M059J (cell line): Measurements from ENCODE around the gene HS3ST4. TPM values are rescaled to one million over a fixed set of nuclear protein-coding genes. Genes with fewer than 3 reads are reported as not detected.
"Not testable (repeated sequence)": the region's sequence is repeated elsewhere in the genome, so short reads cannot be mapped to it uniquely, and the experiment has no call there.

ENCODE experiments used
- DNase-seq: peaks from one replicate; pipeline ENCODE4 v3.0.0-alpha.2; 2012; ENCODE audit warnings: low read depth
- total RNA-seq: library from RNA; depleted of rRNA; stranded (reverse); fragments of >200 nt; shearing (Covaris generic); gene quantifications from 2 replicates; pipeline ENCODE4 v1.2.3, GENCODE V29; 2014

Gene HS3ST4
- total RNA-seq, 1 experiment from 2014 or later = not detected

- DNase-seq = not testable (repeated sequence)
These were observed 406.4 kb downstream of the HS3ST4 start for GRCh38 chr16:26098206-26098605.

- no peak for DNase-seq
These were observed 410.6 kb downstream of the HS3ST4 start for GRCh38 chr16:26102369-26102768.

- no peak for DNase-seq
These were observed 417.2 kb downstream of the HS3ST4 start for GRCh38 chr16:26108836-26109505.

DNA sequence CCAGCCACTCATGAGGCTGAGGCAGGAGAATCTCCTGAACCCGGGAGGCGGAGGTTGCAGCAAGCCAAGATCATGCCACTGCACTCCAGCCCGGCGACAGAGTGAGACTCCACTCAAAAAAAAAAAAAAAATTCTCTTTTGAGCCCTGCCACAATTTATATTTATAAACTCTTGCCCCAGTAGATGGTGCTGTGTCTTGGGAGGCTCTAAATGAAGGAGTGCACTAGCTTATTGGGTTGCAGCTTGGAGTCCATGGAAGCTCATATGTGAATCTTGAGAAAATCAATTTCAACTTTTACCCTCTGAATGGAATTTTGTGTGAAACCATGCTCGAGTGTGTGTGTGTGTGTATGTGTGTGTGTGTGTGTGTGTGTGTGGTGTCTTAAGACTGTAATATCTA is 420.1 kb downstream of the HS3ST4 start:
- no peak for DNase-seq

- DNase-seq = no peak
These were observed 426.8 kb downstream of the HS3ST4 start for GRCh38 chr16:26118575-26118974.

- DNase-seq = no peak
These were observed 429.0 kb downstream of the HS3ST4 start for GRCh38 chr16:26120729-26121128.

DNA sequence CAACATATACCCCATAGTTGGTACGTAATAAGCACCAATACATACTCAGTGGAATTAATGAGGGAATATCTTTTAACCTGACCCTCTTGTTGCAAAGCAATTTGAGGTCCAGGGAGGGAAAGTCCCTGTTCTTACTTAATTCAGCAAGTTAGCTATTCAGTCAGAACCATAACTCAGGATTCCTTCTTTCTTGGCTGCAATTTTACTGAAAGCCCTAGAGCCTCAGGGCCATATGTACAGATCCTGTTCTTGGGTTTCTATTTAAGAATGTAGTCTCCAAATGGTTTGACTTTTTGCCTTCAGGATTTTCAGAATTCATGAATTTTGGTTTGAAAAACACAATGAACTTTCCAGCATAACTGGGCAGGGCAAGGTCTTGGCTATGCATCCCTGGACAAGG is 436.5 kb downstream of the HS3ST4 start:
- no peak for DNase-seq

DNA sequence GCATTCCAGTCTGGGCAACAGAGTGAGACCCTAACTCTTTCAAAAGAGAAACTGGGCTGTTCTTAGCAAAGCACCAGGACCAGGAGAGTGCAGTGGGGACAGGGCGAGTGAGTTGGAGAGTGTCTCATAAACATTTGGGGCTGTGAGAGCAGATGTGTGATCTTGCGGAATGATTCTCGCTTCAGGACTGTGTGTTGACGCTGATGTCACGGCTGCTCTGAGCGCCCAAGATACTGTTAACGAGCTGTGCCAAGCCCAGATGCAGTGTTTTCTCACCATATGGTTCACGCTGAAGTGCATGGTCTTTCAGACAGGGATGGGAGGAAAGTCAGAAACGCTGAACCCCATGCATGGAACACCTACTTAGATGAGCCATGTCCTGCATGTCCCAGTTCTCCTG is 438.2 kb downstream of the HS3ST4 start:
- no peak for DNase-seq

DNA sequence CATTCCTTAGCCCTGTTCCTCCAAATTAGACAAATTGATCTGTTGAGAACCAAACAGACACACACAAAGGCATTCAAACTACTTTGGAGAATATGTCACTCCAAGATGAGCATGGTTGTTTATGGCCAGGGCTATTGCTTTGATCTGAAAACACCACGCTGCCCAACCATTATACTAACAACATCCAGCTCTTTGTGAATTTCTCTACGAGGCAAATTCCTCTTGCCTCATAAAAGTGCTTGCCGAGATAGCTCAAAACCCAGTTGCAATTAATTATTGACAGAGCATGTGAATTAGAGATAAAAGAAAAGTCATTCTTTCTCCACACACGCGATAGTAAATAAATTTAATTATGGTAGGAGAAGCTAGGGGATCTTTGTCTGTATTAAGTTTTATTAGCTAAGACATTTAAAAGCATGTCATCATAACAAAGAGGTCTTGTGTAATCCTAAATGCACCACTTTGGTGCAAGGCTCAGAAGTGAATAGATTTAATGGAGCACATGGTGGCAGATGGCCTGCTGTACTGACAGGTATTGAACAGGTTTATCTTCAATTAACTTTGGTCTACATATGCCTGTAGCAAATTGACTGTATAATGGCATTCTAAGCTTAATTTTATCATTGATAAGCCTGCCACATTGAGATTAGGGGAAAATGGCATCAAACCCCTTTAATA is 441.8 kb downstream of the HS3ST4 start:
- no peak for DNase-seq

GRCh38 chr16:26134588-26134987 is 442.8 kb downstream of the HS3ST4 start:
- no peak for DNase-seq

DNA sequence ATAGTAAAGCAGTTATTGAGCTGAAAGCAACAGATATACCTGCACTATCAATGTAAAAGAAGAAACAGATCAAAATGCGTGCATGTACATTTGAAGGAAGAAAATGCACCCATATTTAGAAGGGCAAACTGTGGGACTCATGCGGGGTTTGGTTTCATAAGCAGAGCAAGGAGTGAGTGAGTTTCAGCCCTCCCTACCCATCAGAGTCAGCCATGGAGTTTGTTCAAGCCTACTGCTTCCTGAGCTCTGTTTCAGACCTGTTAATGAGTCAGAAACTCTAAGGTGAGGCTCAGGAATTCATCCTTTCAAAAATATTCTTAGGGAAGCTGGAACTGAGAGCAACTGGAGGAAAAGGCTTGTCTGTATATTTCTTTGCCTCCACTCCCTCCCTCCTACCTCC is 446.2 kb downstream of the HS3ST4 start:
- DNase-seq = no peak

GRCh38 chr16:26139091-26139490 is 447.3 kb downstream of the HS3ST4 start:
- no peak for DNase-seq

- DNase-seq = no peak
These were observed 448.1 kb downstream of the HS3ST4 start for GRCh38 chr16:26139884-26140283.

GRCh38 chr16:26149364-26150190 is 457.8 kb downstream of the HS3ST4 start:
- DNase-seq = no peak

DNA sequence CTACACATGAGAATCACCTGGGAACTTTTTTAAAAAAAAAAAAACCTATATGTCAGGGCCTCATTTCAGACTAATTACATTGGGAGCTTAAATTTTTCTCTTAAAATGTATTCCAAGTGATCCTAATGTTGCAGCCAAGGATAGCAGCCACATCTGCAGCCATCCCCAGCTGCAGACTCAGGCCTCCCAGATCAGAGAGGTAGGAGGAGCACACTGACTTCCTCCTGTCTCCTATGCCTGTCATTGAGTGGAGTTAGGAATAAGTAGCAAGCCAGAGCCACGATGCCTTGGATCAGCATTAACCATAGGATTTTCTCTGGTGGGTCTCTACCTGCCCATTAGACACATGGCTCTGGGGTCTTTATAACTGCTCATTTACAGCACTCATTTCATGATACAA is 463.5 kb downstream of the HS3ST4 start:
- no peak for DNase-seq

DNA sequence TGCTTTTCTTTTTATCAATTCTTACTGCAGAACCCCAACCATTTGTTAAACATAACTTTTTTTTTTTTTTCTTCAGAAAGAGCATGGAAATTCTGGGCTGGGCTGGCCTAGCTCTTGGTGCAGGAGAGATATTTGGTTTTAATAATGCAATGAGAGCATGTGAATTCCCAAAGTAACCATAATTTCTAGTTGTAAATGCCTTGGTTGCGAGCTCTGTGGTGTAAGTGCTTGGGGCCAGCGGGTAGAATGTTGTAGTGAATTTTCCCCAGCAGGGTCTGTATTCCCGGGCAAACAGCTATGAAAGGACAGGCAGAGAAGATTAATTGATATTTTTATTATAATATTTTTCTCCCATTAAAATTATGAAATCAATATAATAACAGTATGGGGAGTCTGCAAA is 465.6 kb downstream of the HS3ST4 start:
- no peak for DNase-seq

GRCh38 chr16:26158142-26158759 is 466.5 kb downstream of the HS3ST4 start:
- no peak for DNase-seq

DNA sequence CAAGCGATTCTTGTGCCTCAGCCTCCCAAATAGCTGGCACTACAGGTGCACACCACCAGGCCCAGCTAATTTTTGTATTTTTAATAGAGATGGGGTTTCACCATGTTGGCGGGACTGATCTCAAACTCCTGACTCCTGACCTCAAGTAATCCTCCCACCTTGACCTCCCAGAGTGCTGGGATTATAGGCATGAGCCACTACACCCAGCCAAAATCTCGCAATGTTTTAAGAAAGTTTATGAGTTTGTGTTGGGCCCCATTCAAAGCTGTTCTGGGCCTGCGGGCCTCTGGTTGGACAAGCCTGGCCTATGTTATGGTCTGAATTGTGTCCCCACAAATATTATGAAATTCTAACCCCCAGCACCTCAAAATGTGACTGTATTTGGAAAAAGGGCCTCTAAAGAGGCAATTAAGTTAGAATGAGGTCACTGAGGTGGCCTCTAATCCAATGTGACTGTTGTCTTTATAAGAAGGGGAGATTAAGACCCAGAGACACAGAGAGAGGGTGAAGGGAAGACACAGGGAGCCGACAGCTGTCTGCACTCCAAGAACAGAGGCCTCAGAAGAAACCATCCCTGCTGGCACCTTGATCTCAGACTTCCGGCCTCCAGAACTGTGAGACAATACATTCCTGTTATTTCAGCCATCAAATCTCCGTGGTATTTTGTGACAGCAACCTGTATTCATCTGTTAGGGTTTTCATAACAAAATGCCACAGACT is 469.9 kb downstream of the HS3ST4 start:
- DNase-seq = no peak

GRCh38 chr16:26169473-26169872 is 477.7 kb downstream of the HS3ST4 start:
- no peak for DNase-seq

DNA sequence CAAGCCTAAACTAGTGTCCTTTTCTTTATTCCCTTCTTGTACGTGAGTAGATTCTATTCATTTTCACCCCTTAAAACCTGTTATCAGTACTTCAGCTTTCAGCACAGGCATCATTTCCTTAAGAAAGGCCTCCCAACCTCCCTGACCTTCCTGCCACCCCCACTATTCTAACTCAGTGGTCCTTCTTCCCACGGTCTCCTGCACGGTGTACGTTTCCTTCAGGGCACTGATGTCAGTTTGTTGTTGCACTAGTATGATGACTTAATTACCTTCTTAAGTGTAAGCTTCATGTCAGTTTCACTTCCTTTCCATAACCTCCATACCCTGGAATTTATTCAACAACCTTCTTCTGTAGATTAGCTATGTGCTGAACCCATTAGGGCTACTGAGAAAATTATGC is 484.2 kb downstream of the HS3ST4 start:
- no peak for DNase-seq

GRCh38 chr16:26177438-26177837 is 485.7 kb downstream of the HS3ST4 start:
- DNase-seq = no peak

GRCh38 chr16:26178298-26178697 is 486.5 kb downstream of the HS3ST4 start:
- no peak for DNase-seq
